Lung (tissue), 12 donors: ENCODE results near the gene OST4. TPM values are rescaled to one million over a fixed set of nuclear protein-coding genes. Genes with fewer than 3 reads are reported as not detected.

Experiments used
- ATAC-seq: fragments of 200-7000 bp; cut with Tn5 transposase; one replicate; pipeline ENCODE4 v1.9.1; 2020; ENCODE audit warnings: moderate number of reproducible peaks; ENCODE audit not compliant: insufficient read depth, low FRiP score
- DNase-seq, 3 donors: peaks; one replicate each; pipeline ENCODE4 v3.0.0-alpha.2; 2013 to 2017
- H3K27ac ChIP-seq, 2 donors: one replicate each; pipeline ENCODE4 v1.5.1; 2013; ENCODE audit warnings: mild to moderate bottlenecking in 2 of 2, moderate library complexity in 2 of 2, control low read depth in 1 of 2, inconsistent platforms in 1 of 2, low read depth in 1 of 2, low read length in 1 of 2
- H3K27me3 ChIP-seq, 3 donors: one replicate each; pipeline ENCODE4 v1.5.1; 2013; ENCODE audit warnings: low read length in 2 of 3; ENCODE audit not compliant: control insufficient read depth in 3 of 3, insufficient read depth in 3 of 3
- H3K36me3 ChIP-seq, 4 donors: one replicate each; pipeline ENCODE4 v1.5.1; 2013; ENCODE audit warnings: low read length in 4 of 4, mild to moderate bottlenecking in 1 of 4, moderate library complexity in 1 of 4; ENCODE audit not compliant: control insufficient read depth in 4 of 4, insufficient read depth in 4 of 4
- H3K4me1 ChIP-seq, 5 donors: one replicate each; pipeline ENCODE4 v1.5.1; 2013; ENCODE audit warnings: low read length in 5 of 5, mild to moderate bottlenecking in 2 of 5, moderate library complexity in 1 of 5; ENCODE audit not compliant: control insufficient read depth in 5 of 5, insufficient read depth in 5 of 5
- H3K4me3 ChIP-seq: one replicate; pipeline ENCODE4 v1.5.1; 2013; ENCODE audit warnings: mild to moderate bottlenecking, control low read depth, moderate library complexity
- H3K9ac ChIP-seq, 2 donors: one replicate each; pipeline ENCODE4 v1.5.1; 2013; ENCODE audit warnings: low read length in 2 of 2, control low read depth in 1 of 2; ENCODE audit not compliant: insufficient read depth in 1 of 2
- H3K9me3 ChIP-seq, 4 donors: one replicate each; pipeline ENCODE4 v1.5.1; 2013; ENCODE audit warnings: low read length in 3 of 4, mild to moderate bottlenecking in 1 of 4, moderate library complexity in 1 of 4; ENCODE audit not compliant: control insufficient read depth in 4 of 4, insufficient read depth in 3 of 4
- CTCF ChIP-seq: IDR thresholded peaks from 2 replicates; pipeline ENCODE4 v1.5.1; 2012; ENCODE audit warnings: mild to moderate bottlenecking; ENCODE audit errors: control extremely low read depth, extremely low read depth
- WGBS, 2 donors: extraction: QIAGEN DNeasy Blood & Tissue Kit; methylation state at CpG; one replicate each; pipeline ENCODE4 v1.1.7; 2013; 5-methylcytosine and 5-hydroxymethylcytosine counted together
- polyA plus RNA-seq, 2 donors: library from polyadenylated mRNA; stranded (reverse); fragments of 200-250 nt; gene quantifications; one replicate each; pipeline ENCODE4 v1.2.1, GENCODE V29; 2013
- total RNA-seq, 2 donors: library from RNA; depleted of rRNA in 1 of 2; stranded (reverse); fragments of >200 nt in 1 of 2; gene quantifications; one replicate each; pipeline ENCODE4 v1.2.1, GENCODE V29; 2014 to 2021
- donor health status: control.
- donor health status: control.
- donor health status: Bipolar disorder and iron deficiency.
- donor health status: healthy.
- donor health status: DM: yes; HTN: yes; CAD: no.

OST4 gene
- total and polyA plus RNA-seq, 4 donors, result 164 to 577 (median 309) TPM

GRCh38 chr2:27038631-27039339 is 32.7 kb downstream of the OST4 start:
- H3K9ac ChIP-seq, result no peak overlapping the region
- H3K36me3 ChIP-seq, result peaks cover 30 to 65% (median 39%) of the 10 kb centered on the region in 4 donors
- H3K27me3 ChIP-seq, result no peaks in the 10 kb centered on the region
- WGBS, 2 donors, result 89 to 93% methylated on average over 17 of the region's 17 CpGs
- ATAC-seq (no peak), DNase-seq (no peak)
- no peak for TF ChIP-seq CTCF
- peaks cover 0 to 9% (median 3%) of the 10 kb centered on the region in 5 donors for H3K4me1 ChIP-seq
- H3K4me3 ChIP-seq, result no peak overlapping the region
- no peaks in the 10 kb centered on the region for H3K9me3 ChIP-seq
- H3K27ac ChIP-seq, result no peak overlapping the region

GRCh38 chr2:27038012-27038411 is 33.4 kb downstream of the OST4 start:
- H3K36me3 ChIP-seq, result peaks cover 30 to 65% (median 39%) of the 10 kb centered on the region in 4 donors
- ATAC-seq, result no peak
- peaks cover 0 to 16% (median 6%) of the 10 kb centered on the region in 5 donors for H3K4me1 ChIP-seq

DNA sequence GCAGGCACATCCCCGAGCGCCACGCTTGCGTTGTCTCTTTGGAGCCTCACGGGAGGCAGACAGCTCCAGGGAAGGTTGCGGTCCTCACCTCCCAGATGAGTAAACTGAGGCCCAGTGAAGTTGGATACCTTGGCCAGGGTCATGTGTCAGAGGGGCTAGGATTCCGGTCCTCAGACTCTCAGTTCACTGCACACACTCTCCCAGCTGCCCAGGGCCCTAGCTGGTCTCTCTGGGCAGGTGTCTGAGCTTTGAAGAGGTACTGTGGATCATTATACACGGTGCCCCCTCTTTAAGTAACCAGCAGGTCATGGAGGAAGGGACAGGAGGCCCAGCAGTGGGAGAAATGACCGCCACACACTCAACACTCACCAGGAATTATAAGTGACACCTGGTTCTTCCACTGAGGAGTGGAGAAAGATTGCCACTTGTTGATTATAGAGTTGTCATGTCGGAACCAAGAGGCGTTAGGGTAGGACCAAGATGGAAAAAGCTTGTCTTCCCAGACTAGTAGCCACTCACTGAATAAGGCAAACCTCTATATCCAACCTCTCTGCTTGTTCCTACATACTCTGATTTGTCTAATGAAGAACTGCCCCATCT is 38.1 kb downstream of the OST4 start:
- TF ChIP-seq CTCF, result no peak
- no peaks in the 10 kb centered on the region for H3K27me3 ChIP-seq
- peak overlapping the region; percentile 61 to 75 for H3K9ac ChIP-seq
- ATAC-seq (peak; percentile 8), DNase-seq (no peak)
- peak overlapping the region; percentile 97 for H3K4me3 ChIP-seq
- H3K4me1 ChIP-seq, result peaks cover 0 to 17% (median 6%) of the 10 kb centered on the region in 5 donors
- WGBS, 2 donors, result 10 to 16% methylated on average over 11 of the region's 11 CpGs
- H3K9me3 ChIP-seq, result no peaks in the 10 kb centered on the region
- peaks cover 14 to 37% (median 26%) of the 10 kb centered on the region in 4 donors for H3K36me3 ChIP-seq
- peak overlapping the region; percentile 83 to 86 for H3K27ac ChIP-seq

More at GRCh38 chr2:27038012-27038411, 33.4 kb downstream of the OST4 start:
- H3K4me3 ChIP-seq, result no peak overlapping the region
- H3K9me3 ChIP-seq, result no peaks in the 10 kb centered on the region
- 93 to 95% methylated on average over 6 of the region's 6 CpGs for WGBS, 2 donors
- no peak overlapping the region for H3K9ac ChIP-seq
- no peak overlapping the region for H3K27ac ChIP-seq
- no peak for DNase-seq
- H3K27me3 ChIP-seq, result no peaks in the 10 kb centered on the region
- no peak for TF ChIP-seq CTCF
